Activated naive CD4-positive, alpha-beta T cell treated with anti-CD3 and anti-CD28 coated beads for 36 hours (primary cell): ENCODE results near the gene AHCYL1. TPM values are rescaled to one million over a fixed set of nuclear protein-coding genes. Genes with fewer than 3 reads are reported as not detected.
"Not testable (repeated sequence)": the region's sequence is repeated elsewhere in the genome, so short reads cannot be mapped to it uniquely, and the experiment has no call there.

Source experiments
- CTCF ChIA-PET: fragments of 350-600 bp; sonication (Branson Sonifier 250); formaldehyde crosslinking; loops from one replicate; lab custom pipeline; 2021; ENCODE audit warnings: antibody characterized with exemption; lab: Charles Lee
- DNase-seq: peaks from one replicate; pipeline ENCODE4 v3.0.0-alpha.2; 2020
- H3K27ac Mint-ChIP-seq: one replicate; pipeline ENCODE4 v1.8.0; 2021; ENCODE audit warnings: mild to moderate bottlenecking, mixed read lengths
- H3K27me3 Mint-ChIP-seq: one replicate; pipeline ENCODE4 v1.8.0; 2021; ENCODE audit warnings: low read depth, mixed read lengths
- H3K36me3 Mint-ChIP-seq: one replicate; pipeline ENCODE4 v1.8.0; 2021; ENCODE audit warnings: low read depth, mixed read lengths
- H3K4me1 Mint-ChIP-seq: one replicate; pipeline ENCODE4 v1.8.0; 2021; ENCODE audit warnings: low read depth, mixed read lengths
- H3K4me3 Mint-ChIP-seq: one replicate; pipeline ENCODE4 v1.8.0; 2021; ENCODE audit warnings: mild to moderate bottlenecking, moderate library complexity, mixed read lengths
- H3K9me3 Mint-ChIP-seq: one replicate; pipeline ENCODE4 v1.8.0; 2021; ENCODE audit warnings: mixed read lengths
- intact Hi-C: fragments of 100-400 bp; cut with micrococcal nuclease; formaldehyde crosslinking; loops from one replicate; pipeline ENCODE4 v1.15.1; 2023
- total RNA-seq, 2 experiments: library from RNA; stranded (reverse); gene quantifications; one replicate each; pipeline ENCODE4 v1.2.3, GENCODE V29; 2021

AHCYL1 gene
- total RNA-seq, 2 experiments from 2014 or later, result 70.0 to 75.1 TPM

GRCh38 chr1:110024613-110025012 is 40.0 kb downstream of the AHCYL1 start:
- Mint-ChIP-seq H3K4me3 (no peak overlapping the region), H3K27ac (no peak overlapping the region), H3K36me3 (peaks cover 10% of the 10 kb centered on the region), H3K9me3 (no peaks in the 10 kb centered on the region), H3K27me3 (no peaks in the 10 kb centered on the region), H3K4me1 (no peaks in the 10 kb centered on the region)
- intact Hi-C loops, result no loop called here
- CTCF ChIA-PET, result interaction anchor here (0.8 to 2.8 kb wide), 4 partner anchors 10 to 35 kb away, joined by 3 to 9 read pairs (median 3); no protein-coding TSS in a partner anchor
- no peak for DNase-seq

- peak overlapping the region; percentile 80 for H3K4me3 Mint-ChIP-seq
- H3K36me3 Mint-ChIP-seq, result not testable (repeated sequence)
Measured at GRCh38 chr1:110030687-110031086, 46.1 kb downstream of the AHCYL1 start.

GRCh38 chr1:110032327-110032726 is 47.8 kb downstream of the AHCYL1 start:
- Mint-ChIP-seq H3K9me3 (no peaks in the 10 kb centered on the region), H3K27ac (no peak overlapping the region), H3K4me3 (no peak overlapping the region), H3K27me3 (no peaks in the 10 kb centered on the region), H3K36me3 (no peaks in the 10 kb centered on the region), H3K4me1 (peaks cover 51% of the 10 kb centered on the region)
- CTCF ChIA-PET, result interaction anchor here (0.5 to 1.2 kb wide), 2 partner anchors 74 to 134 kb away, joined by 4 to 5 read pairs; no protein-coding TSS in a partner anchor
- intact Hi-C loops, result loop anchor here (5.0 kb wide), 3 partner anchors 845 to 1285 kb away; partner anchors contain the start of genes STXBP3 and TMEM167B
- DNase-seq, result no peak

More at GRCh38 chr1:110030687-110031086, 46.1 kb downstream of the AHCYL1 start:
- peak overlapping the region; percentile 87 for H3K27ac Mint-ChIP-seq
- DNase-seq, H3K27me3 Mint-ChIP-seq, H3K9me3 Mint-ChIP-seq: not testable (repeated sequence)
- H3K4me1 Mint-ChIP-seq, result peaks cover 39% of the 10 kb centered on the region
- CTCF ChIA-PET, result interaction anchor here (0.6 to 2.9 kb wide), 17 partner anchors 8 to 390 kb away, joined by 3 to 35 read pairs (median 8); partner anchors contain the start of genes AHCYL1 and ALX3
- intact Hi-C loops, result loop anchor here (5.0 kb wide), 3 partner anchors 847 to 1283 kb away; partner anchors contain the start of genes STXBP3 and TMEM167B

- intact Hi-C loops, result loop anchor here (5.0 kb wide), 3 partner anchors 844 to 1286 kb away; partner anchors contain the start of genes STXBP3 and TMEM167B
- Mint-ChIP-seq H3K9me3 (no peaks in the 10 kb centered on the region), H3K36me3 (peaks cover 3% of the 10 kb centered on the region), H3K27ac (peak overlapping the region; percentile 74), H3K27me3 (no peaks in the 10 kb centered on the region), H3K4me3 (peak overlapping the region; percentile 81), H3K4me1 (peaks cover 51% of the 10 kb centered on the region)
- no peak for DNase-seq
- CTCF ChIA-PET, result interaction anchor here (0.8 to 2.0 kb wide), 2 partner anchors 49 to 174 kb away, joined by 3 to 12 read pairs; partner anchors contain the start of gene AHCYL1
Measured at GRCh38 chr1:110033421-110033820, 48.9 kb downstream of the AHCYL1 start.

- Mint-ChIP-seq H3K9me3 (no peaks in the 10 kb centered on the region), H3K4me1 (peaks cover 51% of the 10 kb centered on the region), H3K4me3 (peak overlapping the region; percentile 81), H3K36me3 (peaks cover 8% of the 10 kb centered on the region), H3K27me3 (no peaks in the 10 kb centered on the region), H3K27ac (peak overlapping the region; percentile 74)
- CTCF ChIA-PET, result interaction anchor here (1.1 to 4.5 kb wide), 6 partner anchors 18 to 257 kb away, joined by 4 to 33 read pairs (median 7); partner anchors contain the start of gene AHCYL1
- DNase-seq, result no peak
- intact Hi-C loops, result loop anchor here (1.0 to 5.0 kb wide), 10 partner anchors 30 to 1287 kb away; partner anchors contain the start of genes AHCYL1, GNAI3, LAMTOR5 and PSMA5
Measured at GRCh38 chr1:110034040-110034450, 49.5 kb downstream of the AHCYL1 start.

- CTCF ChIA-PET, result interaction anchor here (0.8 to 4.5 kb wide), 9 partner anchors 10 to 258 kb away, joined by 3 to 33 read pairs (median 4); partner anchors contain the start of gene AHCYL1
- H3K4me1 Mint-ChIP-seq, result peaks cover 51% of the 10 kb centered on the region
- no peaks in the 10 kb centered on the region for H3K27me3 Mint-ChIP-seq
- peak; percentile 96 for DNase-seq
- H3K27ac Mint-ChIP-seq, result peak within 1 kb of the TSS; percentile 79
- no peaks in the 10 kb centered on the region for H3K9me3 Mint-ChIP-seq
- intact Hi-C loops, result loop anchor here (1.0 to 5.0 kb wide), 10 partner anchors 30 to 1287 kb away; partner anchors contain the start of genes AHCYL1, GNAI3, LAMTOR5 and PSMA5
- H3K4me3 Mint-ChIP-seq, result peak within 1 kb of the TSS; percentile 91
- H3K36me3 Mint-ChIP-seq, result peaks cover 8% of the 10 kb centered on the region
Measured at GRCh38 chr1:110034451-110035235, 50.1 kb downstream of the AHCYL1 start, which contains the start of gene STRIP1. Gene STRIP1 (plus strand): TSS chr1:110034624. CDS start chr1:110034638, 14 bp downstream.

GRCh38 chr1:110035236-110035752 is 50.7 kb downstream of the AHCYL1 start:
- CTCF ChIA-PET, result interaction anchor here (0.8 to 4.5 kb wide), 10 partner anchors 9 to 258 kb away, joined by 3 to 33 read pairs (median 5); partner anchors contain the start of gene AHCYL1
- intact Hi-C loops, result loop anchor here (2.0 kb wide), 1 partner anchor 50 kb away; no protein-coding TSS in a partner anchor
- Mint-ChIP-seq H3K27ac (peak overlapping the region; percentile 79), H3K27me3 (no peaks in the 10 kb centered on the region), H3K4me3 (peak overlapping the region; percentile 91), H3K36me3 (peaks cover 10% of the 10 kb centered on the region), H3K9me3 (no peaks in the 10 kb centered on the region), H3K4me1 (peaks cover 48% of the 10 kb centered on the region)
- no peak for DNase-seq

- Mint-ChIP-seq H3K9me3 (no peaks in the 10 kb centered on the region), H3K36me3 (peaks cover 14% of the 10 kb centered on the region), H3K4me1 (peaks cover 34% of the 10 kb centered on the region), H3K27me3 (no peaks in the 10 kb centered on the region), H3K27ac (no peak overlapping the region), H3K4me3 (no peak overlapping the region)
- intact Hi-C loops, result no loop called here
- CTCF ChIA-PET, result interaction anchor here (2.3 to 4.5 kb wide), 2 partner anchors 8 to 14 kb away, joined by 8 to 33 read pairs; no protein-coding TSS in a partner anchor
- DNase-seq, result no peak
Measured at GRCh38 chr1:110038271-110038670, 53.7 kb downstream of the AHCYL1 start.

GRCh38 chr1:110039641-110040040 is 55.1 kb downstream of the AHCYL1 start:
- H3K4me1 Mint-ChIP-seq, result peaks cover 24% of the 10 kb centered on the region
- DNase-seq, result no peak
- H3K4me3 Mint-ChIP-seq, result no peak overlapping the region
- intact Hi-C loops, result no loop called here
- no peaks in the 10 kb centered on the region for H3K9me3 Mint-ChIP-seq
- no peaks in the 10 kb centered on the region for H3K27me3 Mint-ChIP-seq
- peaks cover 17% of the 10 kb centered on the region for H3K36me3 Mint-ChIP-seq
- H3K27ac Mint-ChIP-seq, result no peak overlapping the region
- CTCF ChIA-PET, result interaction anchor here (1.1 to 3.8 kb wide), 5 partner anchors 10 to 66 kb away, joined by 3 to 21 read pairs (median 4); no protein-coding TSS in a partner anchor

GRCh38 chr1:110040548-110040947 is 56.0 kb downstream of the AHCYL1 start:
- no peak overlapping the region for H3K4me3 Mint-ChIP-seq
- peak; percentile 14 for DNase-seq

GRCh38 chr1:110043016-110043415 is 58.5 kb downstream of the AHCYL1 start:
- CTCF ChIA-PET, result interaction anchor here (1.2 to 3.8 kb wide), 6 partner anchors 10 to 63 kb away, joined by 3 to 21 read pairs (median 8); no protein-coding TSS in a partner anchor
- H3K27me3 Mint-ChIP-seq, result no peaks in the 10 kb centered on the region
- no peak overlapping the region for H3K27ac Mint-ChIP-seq
- peaks cover 5% of the 10 kb centered on the region for H3K4me1 Mint-ChIP-seq
- no peak for DNase-seq
- intact Hi-C loops, result no loop called here
- peaks cover 32% of the 10 kb centered on the region for H3K36me3 Mint-ChIP-seq
- H3K4me3 Mint-ChIP-seq, result no peak overlapping the region
- no peaks in the 10 kb centered on the region for H3K9me3 Mint-ChIP-seq

More at GRCh38 chr1:110040548-110040947, 56.0 kb downstream of the AHCYL1 start:
- CTCF ChIA-PET, result interaction anchor here (1.0 to 3.8 kb wide), 4 partner anchors 10 to 64 kb away, joined by 3 to 21 read pairs (median 10); no protein-coding TSS in a partner anchor
- intact Hi-C loops, result no loop called here
- no peaks in the 10 kb centered on the region for H3K27me3 Mint-ChIP-seq
- peaks cover 19% of the 10 kb centered on the region for H3K4me1 Mint-ChIP-seq
- no peaks in the 10 kb centered on the region for H3K9me3 Mint-ChIP-seq
- no peak overlapping the region for H3K27ac Mint-ChIP-seq
- peaks cover 19% of the 10 kb centered on the region for H3K36me3 Mint-ChIP-seq
